SW 1271 (cell line): ENCODE results near the gene SLC15A1.
"Not testable (repeated sequence)": the region's sequence is repeated elsewhere in the genome, so short reads cannot be mapped to it uniquely, and the experiment has no call there.

Experiments used
- DNase-seq, 2 experiments: peaks; one replicate each; lab custom pipeline; 2025; lab: John Stamatoyannopoulos, UW

The SLC15A1 gene

GRCh38 chr13:98781045-98781444 is 28.6 kb upstream of the SLC15A1 start:
- no peak for DNase-seq

DNA sequence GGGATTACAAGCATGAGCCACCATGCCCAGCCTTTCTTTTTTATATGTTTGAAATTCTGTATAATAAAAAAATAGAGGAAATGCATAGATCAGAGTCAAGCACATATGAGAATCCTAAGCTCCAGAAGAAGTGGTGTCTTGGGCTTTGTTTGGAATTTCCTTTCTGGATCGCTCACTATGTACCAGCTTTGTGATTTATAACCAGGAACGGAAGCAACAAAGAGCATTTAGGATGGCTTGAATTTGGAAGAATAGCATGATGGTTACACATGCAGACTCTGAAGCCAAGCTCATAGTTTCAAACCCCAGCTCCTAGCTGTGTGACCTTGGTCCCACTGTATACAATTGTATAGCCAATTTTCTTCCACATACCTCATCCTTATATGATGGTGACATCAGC is 28.0 kb upstream of the SLC15A1 start:
- no peak for DNase-seq

DNA sequence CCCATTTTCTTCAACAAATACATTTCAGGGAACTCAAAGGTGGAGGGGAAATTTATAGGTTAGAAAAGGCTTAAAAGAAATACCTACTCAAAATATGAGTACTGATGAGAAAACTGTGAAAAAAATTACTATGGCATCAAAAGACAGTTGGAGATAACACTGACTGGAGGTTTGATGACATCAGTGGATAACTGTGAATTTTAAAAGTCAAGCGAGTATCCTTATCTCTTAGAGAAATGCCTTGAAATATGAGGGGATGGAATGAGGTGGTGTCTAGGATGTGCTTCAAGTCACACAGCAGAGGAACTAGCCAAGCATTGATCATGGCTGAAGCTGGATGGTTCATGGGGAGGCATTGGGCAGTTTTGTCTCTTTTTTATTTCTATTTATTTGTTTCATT is 27.2 kb upstream of the SLC15A1 start:
- DNase-seq = no peak

- DNase-seq = no peak
Observed at GRCh38 chr13:98778749-98779148, 26.3 kb upstream of the SLC15A1 start.

DNA sequence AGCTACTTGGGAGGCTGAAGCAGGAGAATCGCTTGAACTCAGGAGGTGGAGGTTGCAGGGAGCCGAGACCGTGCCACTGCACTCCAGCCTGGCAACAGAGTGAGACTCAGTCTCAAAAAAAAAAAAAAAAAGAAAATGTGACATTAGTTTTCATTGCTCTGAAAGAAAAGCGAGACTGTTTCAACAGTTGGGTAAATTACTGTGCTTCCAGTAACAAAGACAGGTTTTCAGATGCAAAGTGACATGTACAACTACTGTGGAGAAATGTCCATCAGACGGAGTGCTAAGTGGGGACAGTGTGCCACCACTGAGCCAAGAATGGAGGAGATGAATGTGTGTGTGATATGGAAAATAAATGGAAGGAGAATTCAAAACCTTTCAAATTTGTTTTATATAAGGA is 24.2 kb upstream of the SLC15A1 start:
- no peak for DNase-seq

DNA sequence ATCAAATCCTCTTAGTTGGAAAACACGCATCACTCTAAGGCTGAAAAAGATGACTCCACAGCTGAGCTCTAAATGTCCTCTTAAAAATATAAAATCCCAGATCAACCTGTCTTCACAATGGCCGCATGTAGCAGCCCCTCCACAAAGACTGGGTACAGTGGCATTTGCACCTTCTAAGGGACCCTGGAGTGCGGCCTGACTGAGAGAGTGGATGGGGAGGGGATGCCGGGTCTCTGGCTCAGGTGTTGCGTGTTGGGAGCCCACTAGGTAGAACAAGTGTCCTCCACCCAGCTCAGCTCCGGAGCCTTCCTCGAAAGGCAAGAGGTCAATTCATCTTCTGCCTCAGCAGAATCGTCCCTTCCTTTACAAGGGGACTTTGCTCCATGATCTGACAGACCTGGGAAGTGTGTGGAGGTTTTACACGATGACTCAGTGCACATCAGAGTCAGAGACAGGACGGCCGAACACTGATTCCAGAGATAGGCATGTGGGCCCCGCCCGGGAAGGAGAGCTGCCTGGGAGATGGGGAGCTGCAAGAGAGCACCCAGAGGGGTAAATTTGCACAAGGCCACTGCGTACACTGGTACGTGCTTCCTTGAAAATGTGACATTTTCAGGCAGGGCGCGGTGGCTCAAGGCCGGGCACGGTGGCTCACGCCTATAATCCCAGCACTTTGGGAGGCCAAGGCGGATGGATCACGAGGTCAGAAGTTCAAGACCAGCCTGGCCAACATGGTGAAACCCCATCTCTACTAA is 23.5 kb upstream of the SLC15A1 start:
- peak; percentile 81 to 82 for DNase-seq

DNA sequence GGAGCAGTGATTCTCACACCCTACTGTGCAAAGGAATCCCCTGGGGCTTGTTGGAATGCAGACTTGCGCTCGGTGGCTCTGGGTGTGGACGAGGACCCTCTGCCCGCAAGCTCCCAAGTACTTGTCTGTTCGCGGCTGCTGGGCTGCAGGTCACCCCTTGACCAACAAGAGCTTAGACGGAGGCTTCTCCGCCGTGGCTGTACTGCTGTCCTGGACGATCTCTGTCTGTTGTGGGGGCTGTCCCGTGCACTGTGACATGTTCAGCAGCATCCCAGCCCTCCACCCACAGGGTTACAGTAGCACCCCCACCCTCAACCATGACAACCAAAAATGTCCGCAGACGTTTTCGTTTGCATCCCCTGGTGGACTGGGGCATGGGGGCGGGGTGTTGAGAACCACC is 22.9 kb upstream of the SLC15A1 start:
- DNase-seq = no peak

DNA sequence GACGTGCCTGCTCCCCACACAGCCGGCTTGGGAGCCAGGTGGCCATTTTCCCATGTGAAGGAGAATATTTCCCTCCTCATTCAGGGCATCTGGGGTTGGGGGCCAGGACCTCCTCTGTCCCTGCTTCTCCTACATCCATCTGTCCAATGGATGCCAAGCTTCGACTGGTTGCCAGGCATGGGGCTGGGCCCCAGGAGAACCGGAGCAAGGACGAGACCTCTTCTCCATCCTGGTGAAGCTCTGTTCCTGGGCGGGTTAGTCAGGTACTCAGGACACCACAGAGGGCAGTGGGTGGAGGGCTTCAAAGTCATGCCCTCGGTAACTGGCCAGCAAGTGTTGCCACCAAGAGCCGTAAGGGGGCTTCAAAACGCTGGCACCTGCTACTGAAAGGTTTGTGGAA is 22.3 kb upstream of the SLC15A1 start:
- DNase-seq = no peak

DNA sequence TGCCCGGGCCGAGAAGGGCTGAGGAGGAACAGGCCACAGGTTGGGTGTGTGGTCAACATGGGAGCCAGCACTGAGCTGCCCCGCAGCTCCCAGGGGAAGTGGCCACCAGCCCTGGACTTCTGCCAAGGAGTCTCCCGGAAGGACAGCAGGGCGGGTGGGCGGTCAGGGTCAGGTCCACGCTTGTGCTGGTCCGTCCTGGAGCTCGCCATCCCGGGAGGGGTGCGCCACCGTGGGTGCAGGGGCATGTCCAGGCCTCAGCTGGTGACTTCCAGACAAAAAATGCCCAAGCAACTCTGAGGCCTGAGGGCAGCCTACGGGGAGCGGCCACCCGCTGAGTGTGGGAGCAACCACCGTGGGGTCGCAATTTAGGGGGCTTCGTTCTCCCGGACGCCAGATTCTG is 21.4 kb upstream of the SLC15A1 start:
- no peak for DNase-seq

DNA sequence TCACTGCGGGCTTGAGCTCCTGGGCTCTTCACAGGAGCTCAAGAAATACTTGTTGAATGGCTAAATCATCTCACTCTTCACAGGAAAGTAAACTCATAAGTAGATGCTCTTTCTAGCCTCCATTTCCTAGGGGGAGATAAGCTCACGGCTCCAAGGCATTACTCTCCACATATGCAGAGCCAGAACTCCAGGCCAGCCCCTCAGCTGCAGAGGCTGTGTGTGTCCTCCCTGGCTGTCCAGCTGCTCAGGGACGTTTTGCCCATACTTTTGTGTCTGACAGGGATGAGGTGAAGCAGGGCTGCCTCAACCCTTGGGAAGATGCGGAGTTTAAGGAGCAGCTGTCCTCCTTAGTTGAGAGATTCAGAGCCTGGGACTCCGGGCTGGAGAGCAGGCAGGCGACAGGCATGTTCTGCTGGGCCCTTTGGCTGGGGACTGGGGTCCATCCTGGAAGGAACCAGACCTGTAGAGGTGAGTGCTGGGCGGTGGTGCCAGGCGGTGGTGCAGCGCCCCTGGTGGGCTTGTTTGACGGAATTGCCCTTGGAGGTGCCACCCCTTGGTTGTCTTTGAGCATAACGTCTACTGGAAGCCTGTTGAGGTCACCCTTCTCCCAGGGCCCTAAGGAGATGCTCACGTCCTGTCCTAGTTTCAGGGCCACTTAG is 20.5 kb upstream of the SLC15A1 start:
- no peak for DNase-seq

DNA sequence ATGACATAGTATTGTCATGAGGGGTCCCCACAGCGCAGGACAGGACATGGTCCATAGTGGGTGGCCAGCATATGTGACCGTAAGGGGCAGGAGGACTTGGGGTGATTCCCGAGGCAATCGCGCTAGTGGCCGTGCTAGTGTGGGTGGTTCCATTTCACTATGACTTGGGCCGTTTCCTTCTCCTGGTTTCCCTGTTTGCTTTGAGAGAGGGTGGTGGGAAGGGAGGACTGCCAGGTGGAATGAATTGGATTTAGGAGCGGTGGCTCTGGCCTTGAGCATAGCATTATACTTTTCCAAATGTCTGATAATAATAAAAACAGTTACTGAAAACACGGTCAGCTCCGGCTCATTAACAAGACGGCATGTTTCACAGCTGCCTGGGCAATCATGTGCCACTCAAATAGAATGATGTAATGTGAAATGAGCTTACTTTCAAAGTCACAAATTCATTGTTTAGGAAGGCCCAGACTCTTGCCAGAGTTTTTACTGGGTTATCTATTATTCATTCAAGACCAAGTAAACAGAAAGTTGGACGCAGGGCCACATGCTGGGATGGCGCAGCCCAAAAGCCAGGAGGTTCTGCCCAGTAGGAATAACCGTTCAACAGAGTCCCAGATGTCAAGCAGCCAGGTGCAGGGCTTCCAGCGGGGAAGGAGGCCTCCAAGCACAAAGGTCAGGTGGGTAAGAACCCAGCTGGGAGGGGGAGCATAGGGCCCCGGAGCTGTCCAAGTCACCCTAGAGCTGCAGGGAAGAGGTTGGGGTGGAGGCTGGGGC is 19.6 kb upstream of the SLC15A1 start:
- no peak for DNase-seq

DNA sequence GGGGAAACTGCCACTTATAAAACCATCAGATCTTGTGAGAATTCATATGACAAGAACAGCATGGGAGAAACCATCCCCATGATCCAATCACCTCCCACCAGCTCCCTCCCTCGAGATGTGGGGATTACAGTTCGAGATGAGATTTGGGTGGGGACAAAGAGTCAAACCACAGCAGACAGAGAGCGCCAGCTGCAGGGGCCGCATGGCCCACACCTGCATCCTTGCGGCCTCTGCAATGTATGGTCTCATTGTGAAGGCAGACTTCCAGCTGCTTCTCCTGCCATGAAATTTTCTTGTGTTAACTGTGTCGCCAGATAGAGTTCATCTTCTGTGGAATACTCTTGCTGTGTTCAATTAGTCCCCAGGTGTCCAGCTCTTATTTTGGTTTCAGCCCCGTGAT is 17.3 kb upstream of the SLC15A1 start:
- DNase-seq = no peak

DNA sequence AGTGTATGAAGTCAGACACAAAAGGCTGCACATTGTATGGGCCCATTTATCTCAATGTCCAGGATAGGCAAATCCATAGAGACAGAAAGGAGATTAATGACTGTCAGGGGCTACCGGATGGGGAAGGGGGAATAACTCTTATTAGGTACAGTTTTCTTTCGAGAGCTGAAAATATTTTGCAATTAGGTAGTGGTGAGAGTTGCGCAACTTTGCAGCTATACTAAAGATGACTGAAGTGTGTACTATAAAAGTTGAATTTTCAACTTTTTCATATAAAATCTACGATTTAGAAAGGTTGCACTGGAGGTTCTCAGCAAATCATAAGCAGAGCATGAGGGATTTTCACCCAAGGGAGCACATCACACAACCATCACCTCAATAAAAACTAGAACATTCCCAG is 16.1 kb upstream of the SLC15A1 start:
- DNase-seq = no peak

- DNase-seq = no peak
Observed at GRCh38 chr13:98766697-98767096, 14.2 kb upstream of the SLC15A1 start.

DNA sequence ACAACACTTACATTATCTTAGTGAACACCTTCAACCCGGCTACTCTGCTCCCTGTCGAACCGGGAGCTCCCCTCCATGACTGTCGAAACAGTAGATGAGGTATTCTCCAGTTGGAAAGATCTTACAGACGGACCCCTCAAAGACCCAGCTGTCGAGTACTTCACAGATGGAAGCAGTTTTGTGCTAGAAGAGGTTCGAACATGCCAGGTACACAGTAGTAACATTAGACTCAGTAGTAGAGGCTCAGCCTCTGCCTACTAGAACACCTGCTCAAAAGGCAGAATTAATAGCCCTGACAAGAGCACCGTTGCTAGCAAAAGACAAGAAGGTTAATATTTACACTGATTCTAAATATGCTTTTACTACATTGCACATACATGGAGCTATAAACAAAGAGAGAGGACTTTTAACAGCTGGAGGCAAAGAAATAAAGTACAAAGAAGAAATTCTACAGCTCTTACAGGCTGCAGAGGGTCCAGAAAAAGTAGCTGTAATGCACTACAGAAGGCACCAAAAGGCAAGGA is 13.6 kb upstream of the SLC15A1 start:
- no peak for DNase-seq

- DNase-seq = no peak
Observed at GRCh38 chr13:98761986-98762616, 9.6 kb upstream of the SLC15A1 start.

- no peak for DNase-seq
Observed at GRCh38 chr13:98761126-98761985, 8.9 kb upstream of the SLC15A1 start.

- DNase-seq = no peak
Observed at GRCh38 chr13:98755729-98756128, 3.3 kb upstream of the SLC15A1 start.

- DNase-seq = no peak
Observed at GRCh38 chr13:98755116-98755515, 2.6 kb upstream of the SLC15A1 start.

- DNase-seq = not testable (repeated sequence)
Observed at GRCh38 chr13:98754468-98754867, 2.0 kb upstream of the SLC15A1 start.

DNA sequence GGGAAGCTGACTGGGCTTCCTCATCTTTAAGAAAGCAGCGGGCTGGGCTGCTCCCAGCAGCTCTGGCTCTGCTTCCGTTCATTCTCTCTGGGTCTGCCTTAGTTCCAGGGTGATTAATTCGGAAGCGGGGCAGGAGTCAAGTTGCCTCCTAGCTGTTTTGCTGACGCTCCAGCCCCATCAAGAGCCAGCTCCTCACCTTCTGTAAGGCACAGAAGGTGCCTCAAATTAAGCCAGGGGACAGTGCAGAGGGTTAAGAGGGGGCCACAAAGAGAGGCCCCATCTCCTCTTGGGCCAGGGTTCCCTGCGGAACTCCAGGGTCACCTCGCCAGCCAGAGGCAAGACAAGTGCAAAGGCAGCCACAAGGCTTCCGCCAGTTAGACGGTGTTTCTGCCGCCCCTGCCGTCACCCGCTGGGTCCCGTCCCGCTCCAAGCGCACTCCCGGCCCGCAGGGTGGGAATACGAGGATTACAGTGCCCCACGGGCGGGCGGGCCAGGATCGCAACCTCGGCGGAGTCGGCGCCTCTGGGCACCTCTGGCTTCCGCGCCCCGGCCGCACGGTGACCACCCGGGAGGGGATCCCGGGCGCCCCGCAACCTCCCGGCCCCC is 508 bp downstream of the SLC15A1 start:
- DNase-seq = no peak
